ENCODE measurements around the gene INIP.
"Not testable (repeated sequence)": the region's sequence is repeated elsewhere in the genome, so short reads cannot be mapped to it uniquely, and the experiment has no call there.

Gene INIP

DNA sequence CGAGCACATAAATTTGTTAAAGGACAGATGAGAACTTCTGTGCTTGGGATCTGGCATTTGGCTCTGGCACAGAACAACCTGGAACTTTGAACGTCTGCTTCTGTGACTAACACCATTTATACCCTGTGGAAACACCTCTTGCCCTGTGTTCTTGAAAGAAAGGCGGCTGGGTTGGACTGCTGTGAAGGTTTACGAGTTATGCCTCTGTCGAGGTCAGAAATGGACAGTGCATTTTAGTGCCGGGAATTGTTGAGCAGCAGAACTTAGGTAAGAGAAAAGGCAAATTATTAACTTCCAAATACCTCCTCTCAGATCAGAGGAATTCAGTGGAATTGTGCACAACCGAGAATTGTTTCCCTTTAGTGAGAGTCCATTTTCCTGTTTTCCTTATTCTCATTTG is 14.1 kb upstream of the INIP start:
- DNase-seq: no peak

GRCh38 chr9:112728401-112728800 is 10.5 kb upstream of the INIP start:
- DNase-seq: no peak

- DNase-seq: no peak
Observed at GRCh38 chr9:112726428-112726827, 8.5 kb upstream of the INIP start.

- no peak for DNase-seq
Observed at GRCh38 chr9:112725961-112726360, 8.0 kb upstream of the INIP start.

DNA sequence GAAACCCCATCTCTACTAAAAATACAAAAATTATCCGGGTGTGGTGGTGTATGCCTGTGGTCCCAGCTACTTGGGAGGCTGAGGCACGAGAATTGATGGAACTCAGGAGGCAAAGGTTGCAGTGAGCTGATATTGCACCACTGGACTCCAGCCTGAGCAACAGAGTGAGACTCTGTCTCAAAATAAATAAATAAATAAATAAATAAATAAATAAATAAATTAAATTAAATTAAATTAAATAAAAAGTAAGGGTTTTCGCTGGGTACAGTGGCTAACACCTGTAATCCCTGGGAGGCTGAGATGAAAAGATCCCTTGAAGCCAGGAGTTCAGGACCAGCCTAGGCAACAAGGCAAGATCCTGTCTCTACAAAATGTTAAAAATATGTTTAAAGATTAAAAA is 4.8 kb upstream of the INIP start:
- not testable (repeated sequence) for DNase-seq

DNA sequence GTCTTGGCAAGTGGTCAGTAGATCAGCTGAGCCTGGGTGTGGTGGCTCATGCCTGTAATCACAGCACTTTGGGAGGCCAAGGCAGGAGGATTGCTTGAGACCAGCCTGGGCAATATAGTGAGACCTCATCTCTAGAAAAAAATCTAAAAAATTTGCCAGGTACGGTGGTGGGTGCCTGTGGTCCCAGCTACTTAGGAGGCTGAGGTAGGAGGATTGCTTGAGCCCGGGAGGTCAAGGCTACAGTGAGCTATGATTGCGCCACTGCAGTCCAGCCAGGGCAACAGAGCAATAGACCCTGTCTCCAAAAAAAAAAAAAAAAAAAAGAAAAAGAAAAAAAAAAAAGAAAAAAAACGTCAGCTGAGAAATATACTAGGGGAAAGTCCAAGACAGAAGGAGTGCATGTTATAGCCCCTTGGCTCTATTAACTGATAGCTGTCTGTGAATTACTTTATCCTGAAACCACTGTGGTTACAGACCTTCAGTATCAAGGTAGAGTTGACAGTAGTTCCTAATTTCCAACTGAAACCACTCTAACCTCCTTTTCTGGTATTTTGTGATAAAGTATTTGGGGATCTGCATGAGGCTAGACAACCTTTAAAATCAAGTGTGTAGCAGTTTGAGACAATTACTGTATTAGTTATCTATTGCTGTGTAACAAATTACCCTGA is 2.3 kb upstream of the INIP start:
- no peak for DNase-seq

GRCh38 chr9:112719696-112720095 is 1.8 kb upstream of the INIP start:
- DNase-seq: no peak

DNA sequence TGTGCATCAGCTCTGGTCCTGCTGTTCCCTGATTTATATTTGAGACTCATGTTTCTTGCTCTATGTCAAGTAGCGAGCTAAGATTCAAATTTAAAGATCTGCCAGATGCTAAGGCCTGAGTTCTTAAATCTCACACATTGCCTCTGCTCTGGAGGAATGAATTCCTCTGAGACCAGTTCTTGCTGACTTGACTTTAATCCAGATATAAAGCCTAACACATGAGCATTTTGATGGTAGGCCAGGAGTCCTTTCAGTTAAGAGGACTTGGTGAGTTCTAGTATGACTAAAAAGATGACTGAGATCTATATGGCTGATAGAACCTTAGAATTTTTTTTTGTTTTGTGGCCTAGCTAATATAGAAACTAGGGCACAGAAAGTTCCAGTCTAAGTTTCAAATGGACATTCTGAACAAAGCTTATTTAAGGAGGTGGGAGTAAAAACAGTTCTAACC is 1.3 kb upstream of the INIP start:
- DNase-seq: peak; percentile 69

GRCh38 chr9:112712678-112713077 is 5.2 kb downstream of the INIP start:
- no peak for DNase-seq

DNA sequence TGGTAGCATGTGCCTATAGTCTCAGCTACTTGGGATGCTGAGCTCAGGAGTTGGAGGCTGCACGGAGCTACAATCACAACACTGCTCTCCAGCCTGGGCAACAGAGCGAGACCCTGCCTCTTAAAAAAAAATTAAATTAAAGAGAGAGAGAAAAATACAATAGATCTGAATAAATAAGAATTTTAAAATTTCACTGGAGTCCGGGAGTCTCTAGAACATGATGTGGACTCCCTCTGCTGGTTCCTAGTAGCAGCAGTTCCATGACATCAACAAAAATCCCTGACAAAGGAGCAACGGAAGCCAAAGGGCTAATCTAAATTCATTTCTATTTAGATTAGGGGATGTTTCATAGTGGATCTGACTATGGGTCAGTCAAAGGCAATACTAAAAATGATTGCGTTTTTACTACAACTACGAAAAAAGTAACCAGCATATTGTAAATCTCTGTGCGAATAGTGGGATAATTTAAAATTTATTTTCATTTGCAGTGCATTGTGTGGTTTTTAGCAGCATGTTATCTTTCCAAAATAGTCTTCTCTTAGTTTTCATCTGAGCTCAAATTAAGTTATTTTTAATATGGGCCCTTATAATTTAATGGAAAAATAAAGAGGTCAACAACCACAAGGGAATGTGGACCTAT is 6.7 kb downstream of the INIP start:
- DNase-seq: peak; percentile 34

DNA sequence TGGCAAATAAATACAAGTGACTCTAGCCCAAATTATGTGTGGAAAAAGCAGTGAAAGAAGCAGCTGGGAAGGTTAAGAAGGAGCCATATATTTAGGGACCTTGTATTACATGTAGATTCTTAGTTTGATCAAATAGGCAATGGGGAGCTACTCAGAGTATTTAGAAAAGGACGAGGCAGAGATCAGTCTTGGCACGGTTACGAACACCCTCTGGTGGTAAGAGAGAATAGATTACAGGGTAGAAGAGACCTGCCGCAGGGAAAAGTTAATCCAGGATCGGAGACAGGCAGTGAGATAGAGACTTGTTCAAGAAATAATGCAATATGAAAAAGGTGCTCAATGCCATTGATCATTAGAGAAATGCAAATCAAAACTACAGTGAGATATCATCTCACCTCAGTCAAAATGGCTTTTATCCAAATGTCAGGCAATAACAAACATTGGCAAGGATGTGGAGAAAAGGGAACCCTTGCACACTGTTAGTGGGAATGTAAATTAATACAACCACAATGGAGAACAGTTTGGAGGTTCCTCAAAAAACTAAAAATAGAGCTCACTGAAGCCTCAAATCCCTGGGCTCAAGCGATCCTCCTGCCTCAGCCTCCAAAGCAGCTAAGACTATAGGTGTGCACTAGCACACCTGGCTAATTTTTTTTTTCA is 12.0 kb downstream of the INIP start:
- DNase-seq: peak; percentile 71

GRCh38 chr9:112703304-112703703 is 14.6 kb downstream of the INIP start:
- no peak for DNase-seq

- no peak for DNase-seq
Observed at GRCh38 chr9:112700085-112700484, 17.8 kb downstream of the INIP start.

DNA sequence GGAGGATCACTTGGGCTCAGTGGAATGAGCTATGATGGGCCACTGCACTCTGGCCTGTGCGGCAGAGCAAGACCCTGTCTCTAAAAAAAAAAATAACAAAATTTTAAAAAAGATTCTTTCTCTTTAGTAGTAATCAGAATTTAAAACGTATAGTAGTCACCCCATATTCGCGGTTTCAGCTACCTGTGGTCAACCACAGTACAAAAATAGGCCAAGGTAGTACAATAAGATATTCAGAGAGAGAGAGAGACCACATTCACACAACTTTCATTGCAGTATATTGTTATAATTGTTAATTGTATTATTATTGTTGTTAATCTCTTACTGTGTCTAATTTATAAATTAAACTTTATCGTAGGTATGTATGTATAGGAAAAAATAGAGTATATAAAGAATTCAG is 18.7 kb downstream of the INIP start:
- DNase-seq: no peak

DNA sequence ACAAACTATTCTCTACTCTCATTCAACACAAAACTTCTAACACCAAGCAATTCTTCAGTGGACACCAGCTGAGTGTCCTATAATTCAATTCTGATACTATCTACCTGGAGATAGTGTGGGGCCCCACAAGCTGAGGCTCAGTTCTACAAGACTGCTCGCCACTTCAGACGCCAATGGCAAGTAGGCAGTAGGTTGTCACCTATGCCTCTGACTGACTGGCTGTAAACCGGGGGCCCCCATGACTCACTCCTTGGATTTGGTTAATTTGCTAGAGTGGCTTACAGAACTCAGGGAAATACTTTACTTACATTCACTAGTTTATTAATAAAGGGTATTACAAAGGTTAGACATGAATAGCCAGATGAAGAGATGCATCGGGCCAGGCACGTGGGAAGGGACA is 21.5 kb downstream of the INIP start:
- DNase-seq: no peak

DNA sequence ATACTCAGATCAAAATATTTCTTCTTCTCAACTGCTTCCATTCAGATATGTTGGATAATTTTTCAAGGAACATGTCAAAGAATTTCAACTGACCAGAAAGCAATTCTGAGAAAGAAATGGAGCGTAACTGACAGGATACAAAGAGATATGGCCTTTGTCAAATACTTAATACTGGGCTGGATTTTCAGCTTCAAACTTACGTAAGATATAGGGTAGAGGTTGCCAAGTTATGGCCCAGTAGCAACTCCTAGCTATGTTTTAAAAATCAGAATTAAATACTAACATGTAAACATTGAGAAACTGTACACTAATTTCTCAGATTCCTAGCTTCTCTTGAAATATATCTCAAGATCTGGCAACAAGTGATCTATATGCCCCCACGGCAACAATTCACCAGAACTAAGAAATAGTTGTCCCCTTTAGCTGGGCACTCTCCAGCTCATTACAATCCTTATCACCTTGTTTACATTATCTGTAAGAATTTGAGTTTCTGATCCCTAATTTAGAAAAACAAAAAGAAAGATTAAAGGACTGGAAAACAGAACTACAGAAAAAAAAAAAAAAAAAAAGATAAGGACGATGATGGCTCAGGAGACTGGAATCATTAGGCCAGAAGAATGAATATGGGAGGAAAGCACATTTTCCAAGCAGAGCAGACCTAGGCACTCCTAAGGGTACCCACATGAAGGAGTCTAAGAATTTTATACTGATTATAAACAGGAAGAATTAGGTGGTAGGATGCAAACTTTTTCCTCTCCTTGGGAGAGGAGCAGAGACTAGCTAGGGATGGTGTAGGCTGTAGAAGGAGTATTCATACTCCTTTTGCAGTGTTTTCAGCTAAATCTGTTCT is 23.0 kb downstream of the INIP start:
- DNase-seq: no peak

GRCh38 chr9:112689161-112689740 is 28.7 kb downstream of the INIP start:
- no peak for DNase-seq

DNA sequence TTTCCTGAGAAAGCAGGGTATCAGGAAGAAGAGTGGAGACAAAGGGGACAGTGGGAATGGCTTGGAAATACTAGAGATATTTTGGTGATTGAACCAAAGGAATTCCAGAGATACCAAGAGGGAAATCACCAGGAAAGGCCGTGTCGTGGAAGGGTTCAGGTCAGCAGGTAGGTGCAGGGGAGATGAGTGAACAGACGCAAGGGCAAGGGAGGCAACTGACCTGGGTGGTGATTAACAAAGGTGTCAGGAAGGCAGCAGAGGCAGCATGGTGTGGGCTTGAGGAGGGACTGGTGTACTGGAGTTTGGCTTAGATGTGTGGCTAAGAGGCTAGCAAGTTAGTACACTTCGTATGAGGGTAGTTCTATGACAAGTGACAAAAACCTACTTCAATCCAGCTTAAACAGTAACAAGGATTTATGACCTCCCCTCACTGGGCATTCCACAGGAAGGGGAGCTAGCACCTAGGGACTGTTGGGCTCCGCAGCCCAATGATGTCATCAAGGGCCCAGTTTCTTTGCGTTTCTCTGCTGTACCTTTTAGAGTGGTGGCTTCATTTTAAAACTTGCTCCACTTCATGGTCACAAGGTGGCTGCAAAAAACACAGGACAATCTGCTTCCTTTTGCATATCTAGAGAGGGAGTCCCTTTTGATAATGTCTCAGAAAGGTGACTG is 37.0 kb downstream of the INIP start:
- no peak for DNase-seq

DNA sequence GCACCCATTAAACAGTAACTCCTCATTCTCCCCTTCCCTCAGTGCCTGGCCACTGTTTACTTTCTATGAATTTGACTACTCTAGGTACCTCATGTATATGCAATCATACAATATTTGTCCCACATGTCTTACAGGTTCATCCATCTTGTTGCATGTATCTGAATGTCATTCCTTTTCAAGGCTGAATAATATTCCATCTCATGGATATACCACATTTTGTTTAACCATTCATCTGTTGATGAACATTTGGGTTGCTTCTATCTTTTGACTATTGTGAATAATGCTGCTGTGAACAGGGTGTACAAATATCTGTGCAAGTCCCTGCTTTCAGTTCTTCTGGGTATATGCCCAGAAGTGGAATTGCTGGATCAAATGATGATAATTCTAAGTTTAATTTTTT is 40.9 kb downstream of the INIP start:
- DNase-seq: no peak

- DNase-seq: not testable (repeated sequence)
Observed at GRCh38 chr9:112673221-112673620, 44.7 kb downstream of the INIP start.

DNA sequence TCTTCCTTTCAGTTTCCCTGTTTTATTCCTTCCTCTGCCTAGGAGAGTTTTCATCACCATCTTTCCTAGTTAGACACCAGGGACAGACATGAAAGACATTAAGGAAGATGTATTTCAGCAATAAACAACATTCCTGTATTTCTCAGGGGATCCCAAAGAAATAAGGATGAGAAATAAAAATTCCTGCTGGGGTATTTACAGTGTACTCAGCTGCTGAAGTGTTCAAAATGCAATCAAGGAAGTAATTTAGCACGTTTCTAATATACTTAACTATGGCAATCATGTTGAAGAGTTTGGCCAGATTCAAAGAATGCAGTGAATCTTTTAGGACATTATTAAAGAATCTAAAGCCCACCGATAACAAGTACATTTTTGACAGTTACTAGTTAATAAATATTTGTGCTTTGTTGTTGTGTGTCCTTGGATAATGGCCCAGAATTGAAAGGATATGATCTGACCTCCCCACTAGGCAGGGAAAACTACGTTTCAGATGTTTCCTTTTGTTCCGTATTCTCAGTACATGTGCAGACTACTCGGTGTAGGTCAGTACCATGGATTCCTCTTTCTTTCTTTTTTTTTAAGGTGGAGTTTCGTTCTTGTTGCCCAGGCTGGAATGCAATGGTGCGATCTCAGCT is 46.8 kb downstream of the INIP start:
- no peak for DNase-seq

DNA sequence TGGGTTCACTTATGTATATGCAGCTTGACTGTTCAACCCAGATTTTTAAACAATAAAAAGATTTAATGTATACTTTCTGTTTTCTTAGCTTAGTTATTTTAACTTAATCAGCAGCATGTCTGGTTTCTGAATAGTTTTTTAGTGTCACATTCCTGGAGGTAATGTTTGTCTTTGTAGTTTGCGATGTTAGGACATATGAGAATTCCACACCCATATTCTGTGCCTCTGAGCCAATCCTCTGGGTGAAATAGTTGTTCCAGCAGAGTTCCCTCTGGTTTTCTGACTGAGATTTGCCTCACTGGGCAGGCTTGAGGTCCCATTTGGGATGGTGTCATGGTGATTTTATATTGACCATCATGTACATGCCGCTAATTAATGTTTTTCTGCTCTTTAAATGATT is 48.6 kb downstream of the INIP start:
- no peak for DNase-seq

All from NCI-H82 (cell line).